GM10847 (cell line): Measurements from ENCODE around the gene ATXN7.
A peak's percentile ranks its signal among the peaks of the same experiment; 100 is the strongest.

Experiments
- POLR2A ChIP-seq: IDR thresholded peaks from 2 replicates; pipeline ENCODE4 v1.6.1; 2011; ENCODE audit not compliant: insufficient read length; ENCODE audit errors: extremely low read depth

Gene ATXN7, protein sequence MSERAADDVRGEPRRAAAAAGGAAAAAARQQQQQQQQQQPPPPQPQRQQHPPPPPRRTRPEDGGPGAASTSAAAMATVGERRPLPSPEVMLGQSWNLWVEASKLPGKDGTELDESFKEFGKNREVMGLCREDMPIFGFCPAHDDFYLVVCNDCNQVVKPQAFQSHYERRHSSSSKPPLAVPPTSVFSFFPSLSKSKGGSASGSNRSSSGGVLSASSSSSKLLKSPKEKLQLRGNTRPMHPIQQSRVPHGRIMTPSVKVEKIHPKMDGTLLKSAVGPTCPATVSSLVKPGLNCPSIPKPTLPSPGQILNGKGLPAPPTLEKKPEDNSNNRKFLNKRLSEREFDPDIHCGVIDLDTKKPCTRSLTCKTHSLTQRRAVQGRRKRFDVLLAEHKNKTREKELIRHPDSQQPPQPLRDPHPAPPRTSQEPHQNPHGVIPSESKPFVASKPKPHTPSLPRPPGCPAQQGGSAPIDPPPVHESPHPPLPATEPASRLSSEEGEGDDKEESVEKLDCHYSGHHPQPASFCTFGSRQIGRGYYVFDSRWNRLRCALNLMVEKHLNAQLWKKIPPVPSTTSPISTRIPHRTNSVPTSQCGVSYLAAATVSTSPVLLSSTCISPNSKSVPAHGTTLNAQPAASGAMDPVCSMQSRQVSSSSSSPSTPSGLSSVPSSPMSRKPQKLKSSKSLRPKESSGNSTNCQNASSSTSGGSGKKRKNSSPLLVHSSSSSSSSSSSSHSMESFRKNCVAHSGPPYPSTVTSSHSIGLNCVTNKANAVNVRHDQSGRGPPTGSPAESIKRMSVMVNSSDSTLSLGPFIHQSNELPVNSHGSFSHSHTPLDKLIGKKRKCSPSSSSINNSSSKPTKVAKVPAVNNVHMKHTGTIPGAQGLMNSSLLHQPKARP

DNA sequence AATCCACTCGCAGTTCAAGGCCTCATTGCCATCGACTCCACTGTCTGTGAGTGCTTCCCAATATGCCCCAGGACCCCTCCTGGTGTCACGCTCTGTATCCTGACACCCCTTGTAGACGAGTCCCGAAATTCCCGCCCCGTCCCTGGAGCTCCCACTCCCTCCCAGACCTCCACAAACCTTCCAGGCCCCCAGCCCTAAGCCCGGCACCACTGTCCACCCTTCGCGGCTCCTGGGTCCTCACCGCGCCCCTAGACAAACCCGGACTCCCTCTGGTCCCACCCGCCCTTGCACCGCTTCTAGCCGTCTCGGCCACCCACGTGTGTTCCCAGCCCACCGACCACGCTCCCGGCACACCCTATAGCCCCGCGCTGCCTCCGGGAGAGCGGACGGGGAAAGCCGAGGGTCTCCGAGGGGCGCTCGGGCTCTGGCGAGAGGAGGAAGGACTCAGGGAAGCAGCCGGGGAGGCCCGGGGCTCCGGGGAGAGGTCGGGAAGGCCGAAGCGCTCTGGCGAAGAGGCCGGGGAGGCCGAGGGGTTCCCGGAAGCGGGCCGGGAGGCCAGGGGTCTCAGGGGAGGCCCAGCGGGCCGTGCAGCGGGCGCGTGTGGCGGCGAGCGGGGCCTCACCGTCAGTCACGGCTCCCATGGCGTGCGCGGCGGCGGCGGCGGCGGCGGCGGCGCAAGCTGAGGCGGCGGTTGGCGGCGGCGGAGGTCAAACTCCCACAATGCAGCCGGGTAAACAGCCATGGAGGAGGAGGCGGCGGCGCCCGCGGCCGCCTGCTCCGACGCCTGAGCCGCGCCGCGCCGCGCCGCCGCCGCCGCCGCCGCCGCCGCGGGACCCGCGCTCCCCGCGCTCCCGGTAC, at the start of gene ATXN7, which contains the start of gene THOC7:
ATXN7 (plus strand) TSS at position 718 of the 858 bp plus-strand sequence. CDS start 48,732 bp downstream, outside the sequence.
THOC7 (minus strand) TSS at position 656 of the 858 bp plus-strand sequence; CDS start at position 641, 15 bp downstream.
- TF ChIP-seq POLR2A, result peak; percentile 50

DNA sequence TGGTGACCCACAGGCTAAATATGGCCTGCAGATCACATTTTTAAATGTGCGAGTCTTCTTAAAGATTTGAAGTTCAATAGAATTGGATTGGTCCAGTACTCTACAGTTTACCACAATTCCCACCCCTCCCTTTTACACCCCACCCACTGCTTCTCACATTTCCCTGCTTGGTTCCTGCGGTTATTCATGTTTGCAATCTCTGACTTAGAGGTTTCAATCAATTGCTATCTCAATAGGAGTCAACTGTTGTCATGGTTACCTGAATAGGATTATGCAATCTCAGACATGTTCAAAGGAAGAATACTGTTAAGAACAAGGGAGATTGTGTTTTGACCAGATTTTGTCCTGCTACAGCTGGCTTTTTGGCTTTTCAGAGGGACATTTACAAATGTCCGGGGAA, 49.4 kb upstream of the ATXN7 start:
- TF ChIP-seq POLR2A, result no peak

DNA sequence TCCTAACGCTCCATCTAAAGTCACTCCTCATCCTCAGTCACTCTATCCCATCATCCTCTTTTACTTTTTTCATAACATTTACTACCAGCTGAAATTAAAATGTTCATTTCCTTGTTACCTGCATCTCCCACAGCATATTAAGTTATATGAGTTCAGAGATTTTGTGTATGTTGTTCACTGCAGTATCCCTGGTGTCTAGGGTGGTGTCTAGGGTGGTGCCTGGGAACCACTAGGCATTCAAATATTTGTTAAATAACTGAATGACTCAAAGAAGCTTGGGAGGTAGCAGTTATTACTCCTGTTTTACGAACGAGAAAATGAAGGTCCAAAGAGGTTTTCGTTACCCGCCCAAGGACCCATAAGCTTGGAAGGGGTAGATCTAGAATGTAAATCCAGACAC, 46.4 kb upstream of the ATXN7 start:
- no peak for TF ChIP-seq POLR2A

DNA sequence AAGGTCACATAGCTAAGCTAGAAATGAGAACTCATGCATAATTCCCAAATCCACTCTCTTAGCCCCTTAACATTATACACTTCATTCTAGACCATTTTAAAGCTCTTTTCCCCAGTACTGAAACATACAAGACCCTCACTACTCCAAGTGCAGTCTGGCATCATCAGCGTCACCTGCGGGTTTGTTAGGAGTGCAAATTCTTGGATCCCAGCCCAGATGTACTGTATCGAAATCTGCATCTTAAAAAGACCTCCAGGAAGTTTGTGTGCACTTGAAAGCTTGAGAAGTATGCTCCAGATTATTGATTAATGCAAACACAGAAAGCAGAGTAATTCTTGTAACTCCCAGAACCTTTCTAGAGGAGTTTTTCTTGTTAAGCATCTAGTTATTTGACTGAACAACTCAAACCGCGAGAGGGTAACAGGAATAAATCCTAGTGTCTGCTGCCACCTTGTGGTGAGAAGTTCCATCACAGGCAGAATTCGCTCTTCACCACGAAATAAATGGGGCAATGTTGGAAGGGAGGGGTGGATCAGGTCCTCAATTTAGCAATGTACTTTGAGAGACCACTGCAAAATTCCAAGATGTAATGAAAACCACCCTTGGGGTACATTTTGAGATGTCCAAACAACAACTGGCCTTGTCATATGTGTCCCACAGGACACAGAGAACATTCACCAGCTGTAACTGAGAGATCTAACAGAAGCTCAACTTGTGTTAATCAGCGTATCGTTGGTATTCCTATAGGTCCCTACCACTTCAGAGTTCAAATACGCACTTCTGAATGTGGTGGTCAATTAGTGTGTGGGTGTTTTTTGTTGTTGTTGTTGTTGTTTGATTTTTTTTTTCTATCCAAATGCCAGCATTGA, 45.2 kb upstream of the ATXN7 start:
- no peak for TF ChIP-seq POLR2A

DNA sequence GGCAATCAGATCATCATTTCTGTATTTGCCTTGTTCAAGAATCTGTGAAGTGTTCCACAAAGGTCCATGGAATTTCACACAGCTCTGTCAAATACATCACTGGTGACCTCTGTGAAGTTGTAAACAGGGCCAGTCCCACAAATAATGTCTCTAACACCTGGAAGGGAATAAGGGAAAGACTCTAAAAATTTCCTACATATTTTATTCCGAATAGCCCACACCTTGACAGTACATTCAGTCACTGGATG, 44.6 kb upstream of the ATXN7 start, which contains the start of gene C3orf49:
C3orf49 (plus strand) TSS at position 149 of the 248 bp plus-strand sequence. CDS start 173 bp downstream, outside the sequence.
- no peak for TF ChIP-seq POLR2A

DNA sequence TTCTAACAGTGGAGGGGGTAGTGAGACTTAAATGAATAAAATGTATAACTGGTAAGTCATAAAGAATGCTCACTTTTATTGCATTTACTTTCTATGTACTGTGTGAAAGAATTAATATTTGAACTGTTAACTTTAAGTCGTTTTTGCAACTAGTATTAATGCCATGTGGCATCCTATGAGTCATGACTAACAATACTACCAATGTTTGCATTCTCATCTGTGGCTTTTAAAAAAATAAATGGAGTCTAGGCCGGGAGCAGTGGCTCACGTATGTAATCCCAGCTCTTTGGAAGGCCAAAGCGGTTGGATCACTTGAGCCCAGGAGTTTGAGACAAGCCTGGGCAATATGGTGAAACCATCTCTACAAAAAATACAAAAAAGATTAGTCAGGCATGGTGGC, 39.4 kb upstream of the ATXN7 start:
- TF ChIP-seq POLR2A, result no peak

DNA sequence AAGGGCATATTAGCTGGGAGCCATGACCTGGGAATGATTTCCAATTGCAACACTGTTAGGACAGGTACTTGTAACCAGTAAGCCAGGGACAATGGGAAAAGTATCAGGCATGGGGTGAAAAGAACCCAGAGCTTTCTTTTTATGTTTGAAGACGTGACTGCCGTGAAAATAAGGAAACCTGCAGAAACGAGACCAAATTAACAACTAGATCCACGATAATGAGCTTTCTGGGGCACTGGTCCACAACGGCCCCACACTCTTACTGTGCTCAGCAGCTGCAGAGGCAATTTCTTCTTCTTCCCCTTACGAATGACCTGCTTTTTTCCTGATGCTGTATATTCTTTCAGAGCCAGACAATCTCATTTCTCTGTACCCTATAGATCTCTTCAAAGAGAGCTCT, 33.1 kb upstream of the ATXN7 start:
- no peak for TF ChIP-seq POLR2A

DNA sequence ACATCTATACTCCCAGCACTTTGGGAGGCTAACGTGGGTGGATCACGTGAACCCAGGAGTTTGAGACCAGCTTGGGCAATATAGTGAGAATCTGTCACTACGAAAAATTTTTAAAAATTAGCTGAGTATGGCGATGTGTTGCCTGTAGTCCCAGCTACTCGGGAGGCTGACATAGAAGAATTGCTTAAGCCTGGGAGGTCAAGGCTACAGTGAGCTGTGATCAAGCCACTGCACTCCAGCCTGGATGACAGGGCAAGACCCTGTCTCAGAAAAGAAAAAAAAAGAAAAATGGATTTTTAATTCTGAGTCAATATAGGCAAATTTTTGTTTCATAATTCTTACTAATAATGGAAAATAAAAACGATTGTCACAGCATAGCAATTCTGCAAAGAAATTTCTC, 31.3 kb upstream of the ATXN7 start:
- TF ChIP-seq POLR2A, result no peak

DNA sequence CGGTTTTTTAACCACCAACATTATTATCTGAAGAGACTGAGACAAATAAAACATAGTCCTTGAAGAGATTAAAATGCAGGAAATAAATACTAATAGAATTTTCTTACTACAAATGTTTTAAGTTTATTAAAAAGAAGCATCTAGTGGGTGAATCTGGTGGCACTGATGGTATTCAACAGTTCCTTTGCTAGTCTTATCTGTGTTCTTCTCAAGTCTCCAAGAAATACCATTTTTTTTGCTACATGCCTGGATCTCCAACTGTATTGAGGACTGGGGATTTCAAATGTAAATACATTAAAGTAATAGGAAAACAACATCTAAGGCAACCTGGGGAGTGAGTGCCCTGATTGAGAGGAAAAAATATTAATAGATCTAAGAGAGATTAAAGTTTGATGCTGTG, 22.0 kb upstream of the ATXN7 start:
- no peak for TF ChIP-seq POLR2A

DNA sequence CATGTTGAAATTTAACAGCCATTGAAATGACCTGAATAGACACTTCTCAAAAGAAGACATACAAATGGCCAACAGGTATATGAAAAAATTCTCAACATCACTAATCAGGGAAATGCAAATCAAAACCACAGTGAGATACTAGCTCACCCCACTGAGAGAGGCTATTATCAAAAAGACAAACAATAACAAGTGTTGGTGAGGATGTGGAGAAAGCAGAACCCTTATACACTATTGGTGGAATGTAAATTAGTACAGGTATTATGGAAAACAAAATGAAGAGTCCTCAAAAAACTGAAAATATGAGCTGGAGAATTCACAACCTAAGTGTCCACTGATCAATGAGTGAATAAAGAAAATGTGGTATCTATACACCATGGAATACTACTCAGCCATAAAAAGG, 21.5 kb upstream of the ATXN7 start:
- no peak for TF ChIP-seq POLR2A

DNA sequence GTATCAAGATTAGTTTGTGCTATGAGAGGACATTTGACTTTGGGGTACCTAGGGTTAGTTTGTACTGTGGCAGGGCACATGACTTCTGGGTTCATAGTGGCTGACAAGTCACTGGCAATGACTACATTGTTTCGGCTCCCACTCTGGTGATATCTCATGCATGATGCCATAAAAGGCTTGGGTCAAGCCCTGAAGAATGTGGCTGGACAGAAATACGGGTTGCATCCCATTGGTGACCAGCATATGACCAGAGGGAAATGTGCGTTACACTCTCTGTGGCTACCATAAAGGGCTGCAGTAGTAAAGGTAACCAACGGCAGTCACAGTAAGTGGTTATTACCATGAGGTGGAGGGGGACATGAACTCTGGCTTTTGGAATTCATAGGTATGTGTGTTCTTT, 18.5 kb upstream of the ATXN7 start:
- no peak for TF ChIP-seq POLR2A

DNA sequence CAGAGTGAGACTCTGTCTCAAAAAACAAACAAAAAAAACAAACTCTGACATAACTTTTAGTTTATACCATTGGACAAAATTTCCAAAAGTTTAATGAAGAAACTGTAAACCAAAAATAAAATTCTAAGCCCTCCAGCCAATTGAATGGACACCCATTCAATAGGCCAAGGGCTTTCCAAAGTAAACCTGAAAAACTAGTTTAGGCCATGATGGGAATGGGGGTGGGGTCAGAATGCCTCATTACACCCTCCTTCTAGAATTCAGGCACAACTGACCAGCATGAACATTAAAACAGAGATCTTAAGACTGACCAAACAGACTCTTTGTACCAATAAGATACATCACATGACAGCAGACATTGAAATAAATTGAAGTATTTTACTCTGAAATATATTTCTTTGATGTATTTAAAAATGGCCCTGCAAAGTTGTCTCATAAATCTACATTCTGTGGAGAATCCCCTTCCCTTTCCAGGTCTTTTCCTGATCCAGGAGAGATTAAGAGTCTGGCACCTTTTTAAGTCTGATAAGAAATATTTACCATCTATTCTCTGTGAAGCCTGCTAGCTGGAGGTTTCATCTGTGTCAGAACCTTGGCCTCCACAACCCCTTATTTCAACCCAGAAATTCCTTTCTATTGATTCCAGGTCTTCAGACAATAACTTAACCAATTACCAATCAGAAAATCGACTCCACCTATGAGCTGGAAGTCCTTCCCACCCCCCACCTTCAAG, 15.8 kb upstream of the ATXN7 start:
- no peak for TF ChIP-seq POLR2A

DNA sequence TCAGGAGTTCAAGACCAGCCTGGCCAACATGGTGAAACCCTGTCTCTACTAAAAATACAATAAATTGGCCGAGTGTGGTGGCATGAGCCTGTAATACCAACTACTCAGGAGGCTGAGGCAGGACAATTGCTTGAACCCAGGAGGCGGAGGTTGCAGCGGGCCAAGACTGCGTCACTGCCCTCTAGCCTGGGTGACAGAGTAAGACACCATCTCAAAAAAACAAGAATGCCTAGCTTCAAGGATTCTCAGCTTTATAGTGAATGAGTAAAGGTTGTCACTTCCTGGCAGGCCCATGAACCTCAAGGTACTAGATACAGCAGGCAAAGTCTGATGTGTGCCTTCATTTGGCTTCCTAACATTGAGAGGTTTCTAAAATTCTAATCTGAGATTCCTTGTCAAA, 14.5 kb upstream of the ATXN7 start:
- TF ChIP-seq POLR2A, result no peak

DNA sequence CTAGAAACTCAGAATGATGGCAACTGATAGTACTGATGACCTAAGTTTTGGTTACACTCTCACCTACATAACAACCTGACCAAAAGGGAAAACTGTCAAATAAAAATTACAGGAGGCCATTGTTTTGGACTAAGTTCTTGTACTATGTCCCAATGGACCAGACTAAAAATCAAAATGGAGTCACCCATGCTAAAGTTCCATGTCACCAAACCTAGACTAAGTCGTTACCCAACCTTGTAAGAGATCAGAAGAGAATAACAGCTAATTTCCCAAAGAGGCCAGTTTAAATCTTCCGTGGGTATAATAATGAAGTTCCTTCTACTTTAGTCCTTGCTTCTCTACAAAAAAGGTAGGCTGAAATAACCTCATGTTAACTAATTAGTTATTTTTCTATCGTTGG, 12.4 kb upstream of the ATXN7 start:
- no peak for TF ChIP-seq POLR2A

DNA sequence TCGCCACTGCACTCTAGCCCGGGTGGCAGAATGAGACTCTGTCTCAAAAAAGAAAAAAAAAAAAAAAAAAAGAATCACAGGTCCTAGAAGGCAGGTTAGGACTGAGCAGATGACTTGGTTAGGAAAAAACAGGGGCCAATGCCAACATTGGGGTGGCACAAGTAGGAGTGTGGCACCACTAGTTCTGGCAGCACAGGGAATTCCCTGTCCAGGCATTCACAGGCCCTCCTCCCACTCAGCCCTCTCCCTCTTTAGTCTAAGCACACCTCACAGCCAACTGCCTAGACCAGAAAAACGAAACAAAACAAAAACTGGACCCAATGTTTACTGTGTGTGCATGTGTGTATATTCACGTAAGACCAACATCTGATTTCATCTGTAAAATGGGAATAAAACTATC, 10.6 kb upstream of the ATXN7 start:
- TF ChIP-seq POLR2A, result no peak
